GM21528 (cell line): Measurements from ENCODE around the gene SLC6A15.

Source experiments
- ATAC-seq: cut with Tn5 transposase; IDR thresholded peaks from one replicate; pipeline ENCODE4 v1.9.1; 2021; ENCODE audit warnings: mild to moderate bottlenecking, moderate library complexity; ENCODE audit not compliant: unreplicated experiment, low FRiP score

The SLC6A15 gene

GRCh38 chr12:84810611-84811010 lies 102.0 kb downstream of the SLC6A15 start:
- no peak for ATAC-seq
